ENCODE results near the gene KLRF2. TPM values are rescaled to one million over a fixed set of nuclear protein-coding genes. Genes with fewer than 3 reads are reported as not detected.

Gene KLRF2
- total RNA-seq, 1 experiment from 2014 or later, result not detected

DNA sequence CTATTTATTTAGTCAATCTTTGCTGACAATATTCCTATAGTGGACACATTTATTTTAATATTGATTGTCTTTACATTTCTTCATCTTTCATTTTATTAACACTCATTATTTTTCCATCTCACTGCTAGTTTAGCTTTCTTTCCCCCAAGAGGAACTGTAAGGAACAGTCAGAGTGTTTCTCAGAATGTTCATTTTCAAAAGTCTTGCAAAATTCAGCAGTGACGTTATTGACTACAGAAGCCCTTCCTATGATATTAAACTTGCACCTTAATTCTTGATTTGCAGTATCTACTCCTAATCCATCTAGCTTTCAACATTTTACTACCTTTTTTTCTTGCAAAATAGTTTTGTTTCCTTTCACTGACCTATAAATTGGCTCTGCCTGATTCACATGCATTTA, 25.1 kb upstream of the KLRF2 start:
- H2AFZ ChIP-seq, result no peak overlapping the region
- DNase-seq, result no peak
- BruUV-seq (replicated peaks), result no TSS peak

DNA sequence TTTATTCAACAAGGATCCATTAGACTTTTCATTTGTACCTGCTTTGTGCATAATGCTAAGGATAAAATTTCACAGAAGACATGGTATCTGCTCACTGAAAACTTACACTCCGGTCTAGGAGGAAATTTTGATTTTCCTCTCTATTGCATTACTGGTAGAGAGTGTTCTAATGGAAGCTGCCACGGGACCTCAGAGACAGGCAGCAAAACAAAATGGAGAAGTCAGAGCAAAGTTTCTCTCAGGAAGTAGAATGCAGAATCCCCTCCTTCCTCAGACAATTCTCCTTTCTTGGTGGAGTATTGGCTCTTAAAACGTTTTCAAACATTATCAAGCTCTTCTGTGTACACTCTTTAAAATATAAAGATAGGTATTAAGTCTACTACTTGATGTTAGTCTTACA, 24.4 kb upstream of the KLRF2 start:
- TF ChIP-seq, protein P1, sequence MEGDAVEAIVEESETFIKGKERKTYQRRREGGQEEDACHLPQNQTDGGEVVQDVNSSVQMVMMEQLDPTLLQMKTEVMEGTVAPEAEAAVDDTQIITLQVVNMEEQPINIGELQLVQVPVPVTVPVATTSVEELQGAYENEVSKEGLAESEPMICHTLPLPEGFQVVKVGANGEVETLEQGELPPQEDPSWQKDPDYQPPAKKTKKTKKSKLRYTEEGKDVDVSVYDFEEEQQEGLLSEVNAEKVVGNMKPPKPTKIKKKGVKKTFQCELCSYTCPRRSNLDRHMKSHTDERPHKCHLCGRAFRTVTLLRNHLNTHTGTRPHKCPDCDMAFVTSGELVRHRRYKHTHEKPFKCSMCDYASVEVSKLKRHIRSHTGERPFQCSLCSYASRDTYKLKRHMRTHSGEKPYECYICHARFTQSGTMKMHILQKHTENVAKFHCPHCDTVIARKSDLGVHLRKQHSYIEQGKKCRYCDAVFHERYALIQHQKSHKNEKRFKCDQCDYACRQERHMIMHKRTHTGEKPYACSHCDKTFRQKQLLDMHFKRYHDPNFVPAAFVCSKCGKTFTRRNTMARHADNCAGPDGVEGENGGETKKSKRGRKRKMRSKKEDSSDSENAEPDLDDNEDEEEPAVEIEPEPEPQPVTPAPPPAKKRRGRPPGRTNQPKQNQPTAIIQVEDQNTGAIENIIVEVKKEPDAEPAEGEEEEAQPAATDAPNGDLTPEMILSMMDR (conservative IDR thresholded peaks at IDR 0.05), result no peak
- no peak for TF ChIP-seq EZH2 (IDR thresholded peaks at IDR 0.05; ENCODE audit: low read depth)
- no TSS peak for BruUV-seq (replicated peaks)

More for the DNA sequence above, 25.1 kb upstream of the KLRF2 start:
- H3K36me3 ChIP-seq (ENCODE audit: low read depth), result no peaks in the 10 kb centered on the region
- no peaks in the 10 kb centered on the region for H3K9me3 ChIP-seq (ENCODE audit: insufficient read depth, low read depth)
- ChIA-PET CTCF (no interaction called here), POLR2A (ENCODE audit: unreplicated experiment) (interaction anchor here (0.6 kb wide), 1 partner anchor 219 kb away, joined by 4 read pairs; no protein-coding TSS in a partner anchor)
- H3K27me3 ChIP-seq (ENCODE audit: insufficient read depth, low read depth), result no peaks in the 10 kb centered on the region
- H3K27ac ChIP-seq, result no peak overlapping the region
- no peak overlapping the region for H3K4me3 ChIP-seq
- H4K20me1 ChIP-seq (ENCODE audit: insufficient read depth), result no peaks in the 10 kb centered on the region
- no peak for TF ChIP-seq EZH2 (IDR thresholded peaks at IDR 0.05; ENCODE audit: low read depth)
- TF ChIP-seq, protein P1 (conservative IDR thresholded peaks at IDR 0.05), result no peak
- no peaks in the 10 kb centered on the region for H3K79me2 ChIP-seq (ENCODE audit: low read depth)
- no peak overlapping the region for H3K4me2 ChIP-seq
- H3K4me1 ChIP-seq (replicated peaks; ENCODE audit: insufficient read depth), result no peaks in the 10 kb centered on the region
- no peaks in the 10 kb centered on the region for H3F3A ChIP-seq (ENCODE audit: insufficient read depth, low read depth)
- intact Hi-C loops (cut with micrococcal nuclease; ENCODE audit: unreplicated experiment), result no loop called here
- no peaks in the 10 kb centered on the region for H3K9me2 ChIP-seq (ENCODE audit: insufficient read depth)

DNA sequence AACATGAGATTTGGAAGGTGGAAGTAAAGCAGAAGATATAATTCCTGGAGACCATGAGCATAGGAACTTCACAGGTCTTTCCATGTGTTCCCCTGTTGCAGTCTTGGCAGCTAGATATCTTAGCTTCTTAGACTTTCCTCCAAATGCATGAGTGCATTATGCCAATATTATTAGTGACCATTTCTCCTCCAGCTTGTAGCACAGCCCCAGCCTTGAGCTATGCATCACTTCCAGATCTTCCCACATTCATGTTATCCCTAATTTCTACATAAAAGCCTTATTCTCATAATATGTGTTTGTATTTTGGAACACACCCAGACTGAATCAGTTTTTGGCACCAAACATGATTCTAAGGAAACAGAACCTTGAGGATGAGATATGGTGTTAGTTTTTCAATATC, 23.2 kb upstream of the KLRF2 start:
- Histone ChIP-seq H3K27ac (no peak overlapping the region), H2AFZ (no peak overlapping the region), H3F3A (ENCODE audit: insufficient read depth, low read depth) (no peaks in the 10 kb centered on the region), H3K36me3 (ENCODE audit: low read depth) (no peaks in the 10 kb centered on the region), H4K20me1 (ENCODE audit: insufficient read depth) (no peaks in the 10 kb centered on the region), H3K9me3 (ENCODE audit: insufficient read depth, low read depth) (no peaks in the 10 kb centered on the region), H3K9me2 (ENCODE audit: insufficient read depth) (no peaks in the 10 kb centered on the region), H3K4me3 (no peak overlapping the region), H3K27me3 (ENCODE audit: insufficient read depth, low read depth) (no peaks in the 10 kb centered on the region), H3K79me2 (ENCODE audit: low read depth) (no peaks in the 10 kb centered on the region), H3K4me1 (replicated peaks; ENCODE audit: insufficient read depth) (no peaks in the 10 kb centered on the region), H3K4me2 (no peak overlapping the region)
- POLR2A ChIA-PET (ENCODE audit: unreplicated experiment), result no interaction called here
- no peak for TF ChIP-seq EZH2 (IDR thresholded peaks at IDR 0.05; ENCODE audit: low read depth)
- TF ChIP-seq, protein P1 (conservative IDR thresholded peaks at IDR 0.05), result no peak
- CTCF ChIA-PET, result no interaction called here
- BruUV-seq (replicated peaks), result no TSS peak
- DNase-seq, result no peak
- intact Hi-C loops (cut with micrococcal nuclease; ENCODE audit: unreplicated experiment), result no loop called here

More for the DNA sequence above, 24.4 kb upstream of the KLRF2 start:
- H3K9me3 ChIP-seq (ENCODE audit: insufficient read depth, low read depth), result no peaks in the 10 kb centered on the region
- H3K79me2 ChIP-seq (ENCODE audit: low read depth), result no peaks in the 10 kb centered on the region
- no peaks in the 10 kb centered on the region for H4K20me1 ChIP-seq (ENCODE audit: insufficient read depth)
- no peak overlapping the region for H3K4me2 ChIP-seq
- no peaks in the 10 kb centered on the region for H3K36me3 ChIP-seq (ENCODE audit: low read depth)
- DNase-seq, result no peak
- H3K27me3 ChIP-seq (ENCODE audit: insufficient read depth, low read depth), result no peaks in the 10 kb centered on the region
- intact Hi-C loops (cut with micrococcal nuclease; ENCODE audit: unreplicated experiment), result no loop called here
- H3K27ac ChIP-seq, result no peak overlapping the region
- no peaks in the 10 kb centered on the region for H3K9me2 ChIP-seq (ENCODE audit: insufficient read depth)
- H3K4me3 ChIP-seq, result no peak overlapping the region
- CTCF ChIA-PET, result no interaction called here
- no peaks in the 10 kb centered on the region for H3K4me1 ChIP-seq (replicated peaks; ENCODE audit: insufficient read depth)
- H2AFZ ChIP-seq, result peak overlapping the region; percentile 53; the same call in 1 of the 2 replicates
- POLR2A ChIA-PET (ENCODE audit: unreplicated experiment), result no interaction called here
- no peaks in the 10 kb centered on the region for H3F3A ChIP-seq (ENCODE audit: insufficient read depth, low read depth)
